Stimulated activated CD4-positive, alpha-beta T cell treated with anti-CD3 and anti-CD28 coated beads, Interleukin-12 subunit alpha, Interleukin-12 subunit beta, amount 100 ng/mL, for 4 hours (primary cell): Measurements from ENCODE around the gene FLOT1.
"Not testable (repeated sequence)": the region's sequence is repeated elsewhere in the genome, so short reads cannot be mapped to it uniquely, and the experiment has no call there.

ENCODE experiments used
- DNase-seq: peaks from one replicate; pipeline ENCODE4 v3.0.0-alpha.2; 2020

The FLOT1 gene

DNA sequence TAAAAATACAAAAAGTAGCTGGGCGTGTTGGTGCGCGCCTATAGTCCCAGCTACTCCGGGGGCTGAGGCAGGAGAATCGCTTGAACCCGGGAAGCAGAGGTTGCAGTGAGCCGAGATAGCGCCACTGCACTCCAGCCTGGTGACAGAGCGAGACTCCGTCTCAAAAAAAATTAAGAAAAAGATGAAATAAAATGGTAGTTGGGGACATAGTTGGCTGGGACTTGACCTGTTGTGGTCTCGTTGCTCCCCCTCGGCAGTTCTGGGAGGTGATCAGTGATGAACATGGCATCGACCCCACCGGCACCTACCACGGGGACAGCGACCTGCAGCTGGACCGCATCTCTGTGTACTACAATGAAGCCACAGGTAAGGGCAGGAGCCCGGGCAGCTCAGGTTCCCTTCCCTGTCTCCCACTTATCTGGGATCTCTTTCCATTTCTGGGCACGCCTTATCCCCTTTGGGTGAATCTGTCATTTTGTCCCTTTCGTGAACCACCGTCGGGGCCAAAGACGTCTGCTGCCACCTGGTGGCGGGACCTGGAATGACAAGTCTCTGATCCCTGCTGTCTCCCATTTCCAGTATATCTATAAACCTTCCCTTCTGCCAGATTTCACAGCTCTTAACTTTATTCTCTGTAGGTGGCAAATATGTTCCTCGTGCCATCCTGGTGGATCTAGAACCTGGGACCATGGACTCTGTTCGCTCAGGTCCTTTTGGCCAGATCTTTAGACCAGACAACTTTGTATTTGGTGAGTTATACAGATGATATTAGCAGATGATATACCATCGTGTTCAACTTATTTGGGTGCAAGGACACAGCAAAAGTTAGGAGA is 20.0 kb downstream of the FLOT1 start:
- peak; percentile 82 for DNase-seq

DNA sequence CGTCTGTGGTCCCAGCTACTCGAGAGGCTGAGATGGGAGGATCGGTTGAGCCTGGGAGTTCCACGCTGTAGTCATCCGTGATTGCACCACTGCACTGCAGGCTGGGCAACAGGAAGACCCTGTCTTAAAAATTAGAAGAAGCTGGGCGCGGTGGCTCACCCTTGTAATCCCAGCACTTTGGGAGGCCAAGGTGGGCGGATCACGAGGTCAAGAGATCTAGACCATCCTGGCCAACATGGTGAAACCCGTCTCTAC is 20.5 kb downstream of the FLOT1 start:
- not testable (repeated sequence) for DNase-seq

DNA sequence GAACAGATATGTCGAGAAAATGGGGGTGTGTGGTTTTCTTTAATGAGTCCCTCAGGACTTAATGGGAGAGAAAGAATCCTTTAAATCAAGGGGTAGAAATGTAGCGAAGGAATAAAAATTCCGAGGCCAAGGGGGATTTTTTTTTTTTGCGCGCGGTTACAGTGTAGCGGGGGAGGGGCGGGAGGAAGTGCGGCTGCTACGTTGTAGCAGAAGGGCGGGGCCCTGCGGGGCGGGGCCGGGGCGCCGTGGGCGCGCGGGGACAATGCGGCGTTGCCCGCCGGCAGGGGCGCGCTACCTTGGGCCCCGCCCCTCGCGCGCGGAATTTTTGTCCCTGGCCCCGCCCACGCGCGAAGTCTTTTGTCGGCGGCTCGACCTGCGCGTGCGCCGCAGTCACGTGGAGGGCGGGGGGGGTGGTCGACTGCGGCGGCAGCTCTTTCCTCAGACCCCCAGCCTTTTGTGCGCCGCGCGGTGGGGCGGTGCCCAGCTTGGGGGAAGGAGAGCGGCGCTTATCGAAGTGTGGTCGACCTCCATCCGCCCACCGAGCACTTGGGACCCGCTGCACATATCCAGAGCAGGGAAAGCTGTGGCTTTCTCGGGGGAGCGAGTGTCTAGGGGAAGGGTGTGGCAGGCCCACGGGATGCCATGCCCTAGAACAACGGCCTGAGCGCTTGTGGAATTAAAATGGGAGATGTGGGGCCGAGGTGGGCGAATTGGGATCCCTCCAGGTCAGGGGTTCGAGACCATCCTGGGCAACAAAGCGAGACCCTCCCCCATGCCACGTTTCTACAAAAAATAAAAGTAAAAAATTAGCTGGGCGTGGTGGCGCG is 21.1 kb downstream of the FLOT1 start:
- DNase-seq = peak; percentile 98

DNA sequence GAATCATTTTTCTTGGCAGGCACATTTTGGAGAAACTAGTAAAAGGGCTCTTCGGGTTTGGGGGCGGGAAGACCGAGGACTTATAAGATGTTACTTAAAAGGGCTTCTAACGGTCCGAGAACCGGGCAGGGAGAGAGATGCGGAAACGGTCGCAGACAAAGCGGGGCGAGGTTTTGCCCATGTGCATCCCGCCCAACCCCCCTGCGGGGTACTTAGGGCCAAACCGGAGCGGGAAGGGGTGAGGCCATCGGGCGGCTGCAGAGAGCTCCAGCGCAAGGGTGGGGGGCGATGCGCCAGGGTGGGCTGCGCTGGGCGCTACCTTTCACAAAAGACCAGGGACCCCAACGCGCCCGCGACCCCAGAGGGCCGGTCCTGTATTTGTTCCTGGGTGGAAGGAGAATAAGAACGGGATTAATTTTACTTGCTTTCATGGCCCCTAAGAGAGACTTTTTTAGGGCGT is 21.7 kb downstream of the FLOT1 start:
- peak; percentile 63 for DNase-seq

DNA sequence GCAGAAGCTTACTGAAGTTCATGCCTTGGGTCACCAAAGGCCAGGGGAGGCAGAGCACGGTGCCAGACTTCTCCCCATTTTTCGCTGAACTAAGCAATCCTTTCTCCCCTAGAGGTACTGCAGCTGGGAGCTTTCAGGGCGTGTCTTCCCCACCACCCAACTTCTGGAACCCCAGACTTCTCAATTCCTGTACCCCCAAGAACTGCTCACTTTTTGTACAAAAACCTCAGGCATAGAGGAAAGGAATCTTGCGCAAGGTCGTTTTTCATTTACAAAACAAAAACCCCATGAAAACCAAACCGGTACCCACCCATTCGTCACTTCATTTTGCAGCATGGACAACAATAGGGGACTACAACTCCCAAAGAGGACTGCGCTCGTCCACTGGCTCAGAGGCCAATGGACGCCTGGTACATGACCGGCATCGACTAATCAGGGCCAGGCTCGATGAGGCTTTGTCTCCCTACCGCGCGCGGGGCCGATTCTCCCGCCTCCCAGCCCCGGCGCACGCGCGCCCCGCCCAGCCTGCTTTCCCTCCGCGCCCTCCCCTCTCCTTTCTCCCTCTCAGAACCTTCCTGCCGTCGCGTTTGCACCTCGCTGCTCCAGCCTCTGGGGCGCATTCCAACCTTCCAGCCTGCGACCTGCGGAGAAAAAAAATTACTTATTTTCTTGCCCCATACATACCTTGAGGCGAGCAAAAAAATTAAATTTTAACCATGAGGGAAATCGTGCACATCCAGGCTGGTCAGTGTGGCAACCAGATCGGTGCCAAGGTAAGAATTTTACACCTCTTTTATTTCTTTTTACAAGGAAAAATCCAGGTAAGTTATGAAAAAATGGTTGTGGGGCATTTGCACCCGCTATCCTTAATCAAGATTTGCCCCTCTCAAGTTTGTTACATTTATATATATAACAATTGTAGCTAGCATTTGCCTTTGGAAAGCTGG is 22.4 kb downstream of the FLOT1 start, which contains the start of gene TUBB:
TUBB (plus strand) TSS at position 562 of the 947 bp plus-strand sequence; CDS start at position 717, 155 bp downstream.
- DNase-seq = peak; percentile 94

DNA sequence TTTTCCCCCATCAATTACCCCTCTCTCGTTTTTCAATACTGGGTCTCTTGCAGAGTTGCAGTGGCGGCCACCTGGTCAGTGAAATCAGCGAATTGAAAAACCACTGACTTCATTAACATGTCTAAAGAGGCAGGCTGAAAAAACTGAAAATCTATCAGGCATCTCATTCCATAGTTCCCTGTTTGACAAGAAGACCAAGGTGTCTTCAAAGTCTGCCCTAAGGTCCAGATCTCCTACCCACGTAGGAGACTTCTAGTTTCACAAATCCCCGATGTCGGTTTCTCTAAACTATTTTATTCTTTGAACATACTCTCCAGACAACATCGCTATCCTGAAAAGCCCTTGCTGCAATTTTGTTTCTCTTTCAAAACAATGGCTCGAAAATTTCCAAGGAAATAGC is 23.1 kb downstream of the FLOT1 start:
- DNase-seq = no peak

DNA sequence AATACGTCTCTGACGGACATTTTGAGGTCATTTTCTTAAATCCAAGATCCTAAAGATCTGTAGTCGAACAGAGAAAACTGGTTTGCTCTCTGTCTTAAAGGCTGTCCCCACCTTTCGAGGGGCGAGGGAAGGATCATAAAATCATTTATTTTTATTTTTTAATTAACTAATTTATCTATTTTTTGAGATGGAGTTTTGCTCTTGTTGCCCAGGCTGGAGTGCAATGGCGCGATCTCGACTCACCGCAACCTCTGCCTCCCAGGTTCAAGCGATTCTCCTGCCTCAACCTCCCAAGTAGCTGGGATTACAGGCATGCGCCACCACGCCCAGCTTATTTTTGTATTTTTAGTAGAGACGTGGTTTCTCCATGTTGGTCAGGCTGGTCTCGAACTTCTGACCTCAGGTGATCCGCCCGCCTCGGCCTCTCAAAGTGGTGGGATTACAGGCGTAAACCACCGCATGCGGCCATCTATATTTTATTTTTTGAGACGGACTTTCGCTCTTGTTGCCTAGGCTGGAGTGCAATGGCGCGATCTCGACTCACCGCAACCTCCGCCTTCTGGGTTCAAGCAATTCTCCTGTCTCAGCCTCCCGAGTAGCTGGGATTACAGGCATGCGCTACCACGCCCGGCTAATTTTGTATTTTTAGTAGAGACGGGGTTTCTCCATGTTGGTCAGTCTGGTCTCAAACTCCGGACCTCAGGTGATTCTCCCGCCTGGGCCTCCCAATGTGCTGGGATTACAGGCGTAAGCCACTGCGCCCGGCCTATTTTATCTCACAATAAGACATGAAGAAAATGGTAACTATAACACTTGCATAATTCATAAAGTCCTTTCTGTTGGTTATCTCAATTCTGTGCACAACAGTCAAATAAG is 24.4 kb downstream of the FLOT1 start:
- DNase-seq = not testable (repeated sequence)

DNA sequence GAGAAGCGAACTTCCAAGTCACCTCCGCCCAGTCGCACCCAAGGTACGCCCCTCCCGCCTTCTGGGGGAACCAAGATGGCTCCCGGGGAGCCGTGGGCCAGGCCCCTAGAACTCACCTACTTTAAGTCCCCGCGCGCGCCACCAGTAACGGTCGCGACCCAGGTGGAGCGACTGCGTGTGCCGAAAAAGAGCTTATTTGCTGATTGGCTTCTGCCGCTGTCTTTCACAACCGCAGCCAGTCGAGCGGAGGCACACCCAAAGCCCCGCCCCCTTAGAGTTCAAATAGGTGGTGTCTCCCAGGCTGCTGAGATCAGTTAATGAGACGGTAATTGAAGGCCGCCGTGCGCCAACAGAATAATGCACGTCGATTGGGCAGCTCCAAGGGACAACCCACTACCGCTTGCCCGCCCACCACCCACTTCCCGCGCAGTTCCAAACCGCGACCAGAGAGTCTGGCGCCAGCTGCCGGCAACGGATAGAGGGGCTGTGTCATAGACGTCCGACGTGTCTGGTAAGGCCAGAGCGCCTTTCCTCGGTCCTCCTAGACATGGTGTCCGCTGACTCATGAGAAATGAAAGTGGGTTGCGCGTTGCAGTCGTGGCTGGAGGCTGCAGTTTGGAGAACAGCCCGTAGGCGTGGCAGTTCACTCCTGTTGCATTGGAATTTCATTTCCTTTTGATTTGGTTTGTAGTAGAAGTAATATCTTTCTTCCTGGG is 25.2 kb downstream of the FLOT1 start, which contains the start of gene MDC1:
MDC1 (minus strand) TSS at position 153 of the 716 bp plus-strand sequence. CDS start 2,106 bp downstream, outside the sequence.
- peak; percentile 97 for DNase-seq

DNA sequence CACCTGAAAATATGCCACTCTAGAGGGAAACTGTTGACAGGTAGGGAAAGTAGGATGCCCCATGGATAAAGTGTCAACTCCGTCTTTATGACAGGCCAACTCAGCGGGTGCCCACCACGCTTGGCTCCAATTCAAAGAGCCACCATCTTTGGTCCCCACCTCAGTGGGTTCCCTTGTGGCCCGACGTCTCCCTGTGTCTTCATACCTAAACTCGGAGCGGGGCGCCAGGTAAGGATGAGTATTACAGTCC is 25.7 kb downstream of the FLOT1 start:
- DNase-seq = no peak

DNA sequence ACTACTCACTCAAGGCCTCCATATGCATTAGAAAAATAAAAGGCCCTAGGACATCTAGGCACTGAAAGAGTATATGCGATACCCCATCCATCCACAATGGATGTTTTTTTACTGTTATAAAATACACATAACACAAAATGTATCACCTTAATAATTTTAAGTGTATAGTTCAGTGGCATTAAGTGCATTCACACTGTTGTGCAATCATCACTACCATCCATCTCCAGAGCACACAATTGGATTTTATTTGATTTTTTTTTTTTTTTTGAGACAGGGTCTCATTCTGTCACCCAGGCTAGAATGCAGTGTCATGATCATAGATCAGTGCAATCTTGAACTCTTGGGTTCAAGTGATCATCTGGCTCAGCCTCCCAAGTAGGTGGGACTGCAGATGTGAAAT is 28.2 kb downstream of the FLOT1 start:
- no peak for DNase-seq

DNA sequence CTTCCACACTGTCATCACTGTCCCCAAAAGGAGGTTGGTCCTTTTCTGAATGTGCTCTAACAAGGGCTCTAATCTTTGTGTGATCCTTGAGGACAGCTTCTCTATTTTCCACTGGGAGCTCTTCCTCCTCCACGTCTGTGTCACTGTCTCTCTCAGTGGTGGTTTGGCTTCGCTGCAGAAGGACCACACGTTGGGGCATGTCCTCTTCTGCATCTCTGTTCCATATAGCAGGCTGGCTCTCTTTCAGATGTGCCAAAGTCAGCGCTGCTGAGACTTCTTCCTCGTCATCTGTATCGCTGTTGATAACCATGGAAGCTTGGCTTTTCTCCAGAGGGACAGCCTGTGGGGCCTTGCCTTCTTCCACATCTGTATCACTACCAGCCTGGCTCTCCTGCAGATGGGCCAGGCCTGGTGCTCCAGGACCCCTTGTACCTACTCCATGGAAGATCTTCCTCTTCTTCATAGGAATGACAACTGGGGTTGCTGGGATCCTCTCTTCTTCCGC is 30.0 kb downstream of the FLOT1 start:
- no peak for DNase-seq

DNA sequence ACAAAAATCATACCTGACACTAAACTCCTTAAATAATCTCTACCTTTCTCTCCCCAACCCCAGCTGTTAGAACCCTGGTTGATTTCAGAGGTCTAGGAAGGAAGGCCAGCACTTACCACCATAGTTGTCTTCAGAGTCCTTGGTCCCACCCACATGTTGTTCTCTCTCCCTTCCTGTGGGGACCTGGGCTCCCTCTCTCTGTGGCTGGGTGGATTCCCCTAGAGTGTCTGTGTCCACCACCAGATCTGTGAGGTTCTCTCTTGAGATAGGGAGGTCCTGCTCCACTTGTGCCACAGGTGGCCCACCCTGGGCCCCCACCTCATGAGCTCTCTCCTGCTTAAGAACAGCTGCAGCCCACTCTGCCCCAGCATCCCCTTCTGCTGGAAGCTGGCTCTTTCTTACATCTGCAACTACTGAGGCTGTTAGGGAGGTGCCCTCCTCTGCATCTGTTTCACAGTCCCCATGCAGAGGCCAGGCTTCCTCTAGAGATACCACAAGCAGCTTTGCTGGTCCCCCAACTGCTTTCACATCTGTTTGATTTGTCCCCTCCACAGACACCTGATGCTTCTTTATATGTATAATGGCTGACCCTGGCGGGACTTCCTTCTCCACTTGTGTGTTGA is 30.6 kb downstream of the FLOT1 start:
- no peak for DNase-seq

DNA sequence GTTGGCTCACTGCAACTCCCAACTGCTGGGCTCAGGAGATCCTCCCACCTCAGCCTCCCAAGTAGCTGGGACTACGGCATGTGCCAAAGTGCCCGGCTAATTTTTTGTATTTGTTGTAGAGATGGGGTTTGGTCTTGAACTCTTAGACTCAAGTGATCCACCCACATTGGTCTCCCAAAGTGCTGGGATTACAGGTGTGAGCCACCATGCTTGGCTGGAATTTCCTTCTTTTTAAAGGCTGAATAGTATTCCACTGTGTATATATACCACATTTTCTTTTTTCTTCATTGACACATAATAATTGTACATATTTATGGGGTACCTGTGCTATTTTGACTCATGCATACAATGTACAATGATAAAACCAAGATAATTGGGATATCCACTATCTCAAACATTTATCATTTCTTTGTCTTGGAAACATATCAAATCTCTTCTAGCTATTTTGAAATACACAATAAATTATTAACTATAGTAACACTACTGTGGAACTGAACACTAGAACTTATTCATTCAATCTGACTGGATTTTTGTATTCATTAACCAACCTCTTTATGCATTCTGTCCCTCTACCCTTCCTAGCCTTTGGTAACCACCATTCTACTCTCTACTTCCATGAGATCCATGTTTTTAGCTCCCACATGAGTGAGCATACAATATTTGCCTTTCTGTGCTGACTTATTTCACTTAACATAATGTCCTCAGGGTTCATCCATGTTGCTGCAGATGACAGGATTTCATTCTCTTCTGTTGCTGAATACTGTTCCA is 33.2 kb downstream of the FLOT1 start:
- DNase-seq = no peak

DNA sequence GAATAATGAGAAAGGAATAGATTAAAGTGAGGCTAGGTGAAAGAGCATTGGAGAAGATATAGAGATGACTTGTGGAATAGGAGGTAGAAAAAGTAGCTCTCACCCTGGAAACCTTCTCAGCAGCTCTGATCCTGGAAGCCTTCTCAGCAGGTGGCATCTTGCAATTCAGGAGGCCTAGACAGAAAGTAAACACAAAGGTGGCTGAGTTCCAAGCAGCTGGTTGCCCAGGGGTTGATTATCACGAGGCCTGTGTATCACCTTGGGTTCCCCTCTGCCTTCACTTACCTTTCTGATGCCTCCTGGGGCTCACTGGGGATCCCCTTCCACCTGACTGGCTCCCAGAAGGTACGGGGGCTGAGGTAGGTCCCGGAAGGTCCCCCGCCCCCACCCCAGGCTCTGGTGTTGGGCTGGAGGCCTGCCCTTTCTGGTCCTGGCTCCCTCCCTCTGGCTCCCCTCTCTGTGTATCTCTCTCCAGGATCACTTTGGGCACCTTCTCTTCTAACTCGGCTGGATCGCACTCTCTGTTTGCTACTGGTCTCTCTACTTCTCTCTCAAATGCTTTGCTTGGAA is 35.1 kb downstream of the FLOT1 start:
- DNase-seq = no peak

DNA sequence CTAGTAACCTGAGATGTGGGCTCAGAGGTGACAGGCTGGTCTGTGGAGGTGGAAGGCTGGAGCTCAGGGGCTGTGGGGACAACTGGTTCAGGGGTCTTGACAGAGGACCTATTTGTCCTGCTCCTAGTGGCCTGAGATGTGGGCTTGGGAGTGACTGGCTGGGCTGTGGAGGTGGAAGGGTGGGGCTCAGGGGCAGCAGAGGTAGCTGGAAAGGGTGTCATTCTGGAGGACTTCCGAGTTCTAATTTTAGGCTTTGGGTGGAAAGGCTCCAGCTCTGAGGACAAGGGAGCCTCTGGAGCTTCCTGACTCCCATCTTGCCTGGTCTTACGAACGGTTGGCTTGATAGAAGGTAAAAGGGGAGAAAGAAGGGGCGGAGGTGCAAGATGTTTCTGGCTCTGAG is 36.9 kb downstream of the FLOT1 start:
- no peak for DNase-seq

DNA sequence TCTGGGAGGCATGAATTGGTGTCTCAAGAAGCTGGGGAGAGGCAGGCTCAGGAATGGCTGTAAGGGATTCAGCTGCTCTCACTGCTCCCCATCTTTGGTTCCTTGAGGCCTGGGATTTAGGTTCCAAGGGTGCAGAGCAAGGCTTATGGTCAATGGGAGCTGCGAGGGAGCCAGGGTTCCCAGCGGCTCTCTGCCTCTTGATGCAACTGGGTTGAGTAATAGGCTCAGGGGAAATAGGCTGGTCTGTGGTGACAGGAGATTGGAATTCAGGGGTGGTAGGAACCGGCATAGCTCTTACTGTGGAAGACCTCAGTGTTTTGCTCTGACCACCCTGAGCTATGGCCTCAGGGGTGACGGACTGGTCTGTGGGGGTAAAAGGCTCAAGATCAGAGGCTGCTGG is 38.7 kb downstream of the FLOT1 start:
- DNase-seq = no peak

DNA sequence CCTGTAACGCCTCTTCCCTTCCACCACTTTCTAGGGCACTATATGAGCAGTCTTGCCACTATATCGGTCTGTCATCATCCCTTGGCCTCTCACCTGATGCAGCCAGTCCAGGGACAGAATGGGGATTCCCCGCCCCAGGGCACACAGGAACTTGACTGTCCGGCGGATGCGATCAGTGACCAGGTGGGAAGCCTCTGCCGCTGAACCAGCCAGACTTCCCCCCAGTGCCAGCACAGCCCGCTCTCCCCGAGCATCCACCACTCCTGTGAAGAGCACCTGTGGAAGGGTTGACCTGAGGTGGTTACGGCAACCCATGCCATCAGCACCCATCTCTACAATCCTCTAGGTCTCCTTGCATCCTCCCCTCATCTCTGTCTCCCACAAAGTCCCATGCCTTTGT is 39.5 kb downstream of the FLOT1 start:
- no peak for DNase-seq

DNA sequence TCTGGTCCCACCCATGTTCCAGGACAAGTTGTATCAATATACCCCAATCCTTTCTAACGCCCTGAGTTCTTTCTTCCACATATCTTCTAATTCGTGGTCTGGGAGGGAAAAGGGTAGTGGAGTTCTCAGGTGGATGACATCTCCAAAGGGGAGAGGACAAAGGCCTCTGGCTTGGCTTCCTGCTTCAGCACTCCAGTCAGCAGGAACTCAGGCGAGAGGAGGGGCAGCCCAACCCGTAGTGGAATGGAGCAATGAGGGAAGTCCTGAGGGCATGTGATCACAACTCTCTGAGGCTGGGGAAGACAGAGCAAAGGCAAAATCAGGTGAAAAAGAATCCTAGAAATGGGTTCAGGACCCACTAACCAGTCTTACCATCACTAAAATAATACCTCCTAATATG is 42.1 kb downstream of the FLOT1 start:
- no peak for DNase-seq

DNA sequence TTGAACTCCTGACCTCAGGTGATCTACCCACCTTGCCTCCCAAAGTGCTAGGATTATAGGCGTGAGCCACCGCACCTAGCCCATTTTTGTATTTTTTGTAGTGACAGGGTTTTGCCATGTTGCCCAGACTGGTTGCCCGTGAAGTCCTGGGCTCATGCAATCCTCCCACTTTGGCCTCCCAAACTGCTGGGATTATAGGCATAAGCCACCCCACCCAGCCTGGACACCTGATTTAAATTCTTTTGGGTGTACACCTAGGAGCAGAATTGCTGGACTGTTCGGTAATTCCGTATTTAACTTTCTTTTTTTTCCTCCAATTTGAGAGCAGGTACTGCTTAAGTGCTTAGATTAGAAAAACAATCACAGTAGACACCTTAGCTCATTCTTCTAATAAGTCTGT is 46.1 kb downstream of the FLOT1 start:
- DNase-seq = no peak
